Measurements from ENCODE around the gene SYCN. TPM values are rescaled to one million over a fixed set of nuclear protein-coding genes. Genes with fewer than 3 reads are reported as not detected.

Gene SYCN
- total RNA-seq, result not detected in 2 replicates

GRCh38 chr19:39203372-39204341 is at the start of gene SYCN:
SYCN (minus strand) TSS chr19:39204263; CDS start chr19:39204254, 9 bp downstream.

GRCh38 chr19:39248806-39249205 is 44.7 kb upstream of the SYCN start, which contains the start of gene IFNL4:
IFNL4 (minus strand) TSS chr19:39248856.

GRCh38 chr19:39244410-39245100 is 40.5 kb upstream of the SYCN start, which contains the start of gene IFNL3:
IFNL3 (minus strand) TSS chr19:39245006; CDS start chr19:39244967, 39 bp downstream.

GRCh38 chr19:39196860-39197562 is 7.1 kb downstream of the SYCN start, which contains the start of gene NCCRP1:
NCCRP1 (plus strand) TSS chr19:39196964; CDS start chr19:39196983, 19 bp downstream.

Other genes with a start within 250 kb of the SYCN start
- 13.8 and 24.1 TPM in 2 replicates for gene FBXO17, start 228.5 kb downstream of the SYCN start, total RNA-seq
- gene FBXO27, start 171.7 kb downstream of the SYCN start, total RNA-seq, result 1.7 and 2.4 TPM in 2 replicates
- 0.07 and 0.27 TPM in 2 replicates for gene ACP7, start 119.9 kb downstream of the SYCN start, total RNA-seq
- 13.7 and 19.0 TPM in 2 replicates for gene PAK4, start 78.5 kb downstream of the SYCN start, total RNA-seq
- not detected in 2 replicates for gene NCCRP1, start 7.3 kb downstream of the SYCN start, total RNA-seq
- gene IFNL3, start 40.7 kb upstream of the SYCN start, total RNA-seq, result not detected in 2 replicates
- not detected in 2 replicates for gene IFNL4, start 44.6 kb upstream of the SYCN start, total RNA-seq
- not detected in 2 replicates for gene IFNL2, start 64.1 kb upstream of the SYCN start, total RNA-seq
- gene IFNL1, start 92.1 kb upstream of the SYCN start, total RNA-seq, result not detected in 2 replicates
- 0.27 and 0.43 TPM in 2 replicates for gene LRFN1, start 116.6 kb upstream of the SYCN start, total RNA-seq
- gene GMFG, start 131.8 kb upstream of the SYCN start, total RNA-seq, result 23.1 and 41.3 TPM in 2 replicates
- 36.8 and 59.8 TPM in 2 replicates for gene SAMD4B, start 138.2 kb upstream of the SYCN start, total RNA-seq
- gene PAF1, start 186.8 kb upstream of the SYCN start, total RNA-seq, result 28.9 and 33.6 TPM in 2 replicates
- 17.4 and 19.6 TPM in 2 replicates for gene MED29, start 187.1 kb upstream of the SYCN start, total RNA-seq
- 2.5 and 3.2 TPM in 2 replicates for gene ZFP36, start 202.6 kb upstream of the SYCN start, total RNA-seq
- 20.9 and 27.1 TPM in 2 replicates for gene PLEKHG2, start 208.4 kb upstream of the SYCN start, total RNA-seq
- 132 and 183 TPM in 2 replicates for gene RPS16, start 231.7 kb upstream of the SYCN start, total RNA-seq
- gene SUPT5H, start 241.3 kb upstream of the SYCN start, total RNA-seq, result 91.4 and 117 TPM in 2 replicates